ENCODE data around the gene KSR2.
"Not testable (repeated sequence)": the region's sequence is repeated elsewhere in the genome, so short reads cannot be mapped to it uniquely, and the experiment has no call there.

Gene KSR2

DNA sequence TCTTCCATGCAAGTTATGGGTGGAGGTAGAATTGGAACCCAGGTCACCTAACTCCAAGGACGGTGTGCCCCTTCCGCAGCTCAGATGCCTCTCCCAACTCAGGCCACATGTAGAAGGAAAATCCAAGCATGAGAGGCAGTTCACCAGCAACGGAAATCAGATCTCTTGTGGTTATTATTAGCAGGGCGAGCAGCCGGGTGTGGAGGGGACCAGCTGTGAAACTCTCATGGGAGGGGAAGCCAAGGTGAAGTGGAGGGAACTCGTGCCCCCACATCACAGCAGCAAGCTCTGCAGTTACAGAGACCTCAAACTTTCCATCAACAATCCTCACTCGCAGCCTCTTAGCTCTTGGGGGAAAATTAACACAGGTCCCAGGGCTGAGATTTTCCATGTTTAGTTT lies 79.7 kb downstream of the KSR2 start:
- no peak for DNase-seq

DNA sequence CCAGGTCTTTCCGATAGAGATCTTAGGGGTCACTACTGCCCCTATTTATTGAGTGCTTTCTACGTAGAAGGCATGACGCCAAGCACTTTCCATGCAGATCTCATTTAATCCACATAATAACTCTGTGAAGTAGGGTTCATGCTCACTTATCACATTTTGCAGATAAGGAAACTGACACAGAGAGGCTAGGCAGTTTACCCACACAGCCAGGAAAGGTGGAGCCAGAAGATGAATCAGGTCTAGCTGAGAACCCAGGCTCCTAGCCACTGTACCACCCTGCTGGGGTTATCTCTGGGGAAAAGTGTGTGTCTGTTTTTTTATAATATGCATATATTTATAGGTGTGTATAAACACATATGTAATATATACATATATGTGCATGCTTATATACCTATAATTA lies 83.6 kb downstream of the KSR2 start:
- DNase-seq: no peak

DNA sequence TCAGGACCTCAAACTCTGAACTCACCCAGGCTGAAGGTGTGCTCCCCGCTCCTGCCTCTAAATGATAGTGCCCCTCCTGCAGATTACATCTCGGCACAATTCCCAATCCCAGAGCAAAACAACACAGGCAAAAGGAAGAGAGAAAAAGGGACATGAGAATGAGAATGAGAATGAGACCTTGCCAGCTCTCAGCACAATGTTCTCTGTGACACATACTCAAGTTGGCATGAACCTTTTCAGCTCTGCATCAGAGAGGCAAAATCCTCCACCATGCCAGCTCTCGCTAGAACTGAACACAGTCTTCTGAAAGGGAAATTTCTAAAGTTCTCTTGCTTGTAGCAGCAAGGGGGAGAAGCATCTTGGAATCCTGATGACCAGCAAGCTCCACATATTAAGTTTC lies 84.6 kb downstream of the KSR2 start:
- no peak for DNase-seq

DNA sequence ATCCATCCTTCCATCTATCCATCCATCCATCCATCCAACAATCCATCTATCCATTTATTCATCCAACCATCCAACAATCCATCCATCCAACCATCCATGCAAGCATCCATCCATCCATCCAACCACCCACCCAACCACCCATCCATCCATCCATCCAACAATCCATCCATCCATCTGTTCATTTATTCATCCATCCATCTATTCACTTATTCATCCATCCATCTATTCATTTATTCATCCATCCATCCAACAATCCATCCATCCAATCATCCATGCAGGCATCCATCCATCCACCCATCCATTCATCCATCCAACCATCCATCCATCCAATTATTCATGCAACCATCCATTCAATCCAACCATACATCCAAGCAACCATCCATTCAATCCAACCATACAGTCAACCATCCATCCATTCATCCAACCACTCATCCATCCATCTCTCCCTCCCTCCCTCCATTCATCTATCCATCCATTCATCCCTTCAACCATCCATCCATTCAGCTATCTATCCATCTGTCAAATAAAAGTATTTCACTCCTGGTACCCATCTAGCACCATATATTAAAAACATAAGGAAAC lies 86.1 kb downstream of the KSR2 start:
- DNase-seq: no peak

DNA sequence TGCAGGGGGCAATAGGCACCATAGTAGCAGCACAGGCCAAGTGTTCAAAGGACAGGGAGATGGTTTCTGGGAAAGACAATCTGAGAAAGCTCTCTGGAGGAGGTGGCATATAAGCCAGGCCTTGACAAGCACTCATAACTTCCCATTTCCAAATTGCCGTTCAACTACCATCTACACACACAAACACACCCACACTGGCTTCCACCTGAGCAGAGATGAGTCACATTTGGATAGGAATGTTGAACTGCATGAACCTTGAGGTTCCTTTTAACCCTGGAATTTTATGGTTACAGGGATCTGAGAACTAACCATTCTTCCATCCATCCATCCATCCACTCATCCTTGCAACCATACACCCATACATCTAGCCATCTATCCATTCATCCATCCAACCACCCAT lies 86.6 kb downstream of the KSR2 start:
- no peak for DNase-seq

DNA sequence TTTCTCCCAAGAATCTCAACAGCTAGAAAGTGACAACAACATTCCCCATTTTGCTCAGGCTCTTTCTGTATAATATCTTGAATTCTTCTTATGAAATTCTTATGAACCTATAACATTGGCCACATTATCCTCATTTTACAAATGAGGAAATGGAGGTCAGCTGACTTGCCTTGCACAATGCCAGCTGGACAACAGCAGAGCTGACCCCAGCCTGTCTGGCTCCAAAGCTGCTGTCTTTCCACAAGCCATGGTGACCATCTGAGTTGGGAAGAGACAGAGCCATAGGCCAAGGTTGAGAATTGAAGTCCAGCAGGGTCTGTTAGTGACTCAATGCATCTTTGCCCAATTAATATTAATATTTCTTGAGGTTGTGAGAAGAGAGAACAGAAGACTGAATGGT lies 87.3 kb downstream of the KSR2 start:
- DNase-seq: no peak

DNA sequence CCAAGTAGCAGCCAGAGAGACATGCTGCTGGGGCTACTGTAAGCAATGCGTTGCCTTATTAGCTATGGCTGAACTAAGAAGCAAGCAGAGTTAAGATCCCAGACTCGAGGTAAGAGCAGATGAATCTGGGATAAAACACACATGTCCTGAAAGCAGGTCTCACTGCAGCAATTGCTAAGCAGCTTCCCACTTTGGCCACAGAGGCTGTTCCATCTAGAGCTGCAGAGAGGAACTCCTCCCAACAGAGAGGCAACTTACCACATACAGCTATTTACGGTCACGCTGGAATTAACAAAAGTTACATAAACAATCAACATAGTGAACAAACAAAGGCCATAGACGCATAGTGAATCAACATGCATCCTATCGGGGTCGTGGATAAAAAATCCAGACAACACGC lies 90.2 kb downstream of the KSR2 start:
- no peak for DNase-seq

DNA sequence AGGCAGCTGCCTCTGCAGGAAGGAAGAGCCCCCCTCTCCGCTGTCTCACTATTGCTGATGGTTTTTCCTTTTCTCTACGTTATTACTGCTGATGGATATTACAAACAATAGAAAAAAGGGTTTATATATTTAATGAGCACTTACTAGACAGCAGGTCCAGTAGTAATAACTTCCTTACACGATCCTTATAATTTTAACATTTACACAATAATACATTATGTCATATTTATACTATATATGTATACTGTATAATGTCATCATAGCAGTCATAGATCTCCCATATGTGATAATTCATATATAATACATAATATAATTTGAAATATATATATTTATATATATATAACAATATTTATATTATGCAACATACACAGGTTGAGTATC lies 92.4 kb downstream of the KSR2 start:
- no peak for DNase-seq

DNA sequence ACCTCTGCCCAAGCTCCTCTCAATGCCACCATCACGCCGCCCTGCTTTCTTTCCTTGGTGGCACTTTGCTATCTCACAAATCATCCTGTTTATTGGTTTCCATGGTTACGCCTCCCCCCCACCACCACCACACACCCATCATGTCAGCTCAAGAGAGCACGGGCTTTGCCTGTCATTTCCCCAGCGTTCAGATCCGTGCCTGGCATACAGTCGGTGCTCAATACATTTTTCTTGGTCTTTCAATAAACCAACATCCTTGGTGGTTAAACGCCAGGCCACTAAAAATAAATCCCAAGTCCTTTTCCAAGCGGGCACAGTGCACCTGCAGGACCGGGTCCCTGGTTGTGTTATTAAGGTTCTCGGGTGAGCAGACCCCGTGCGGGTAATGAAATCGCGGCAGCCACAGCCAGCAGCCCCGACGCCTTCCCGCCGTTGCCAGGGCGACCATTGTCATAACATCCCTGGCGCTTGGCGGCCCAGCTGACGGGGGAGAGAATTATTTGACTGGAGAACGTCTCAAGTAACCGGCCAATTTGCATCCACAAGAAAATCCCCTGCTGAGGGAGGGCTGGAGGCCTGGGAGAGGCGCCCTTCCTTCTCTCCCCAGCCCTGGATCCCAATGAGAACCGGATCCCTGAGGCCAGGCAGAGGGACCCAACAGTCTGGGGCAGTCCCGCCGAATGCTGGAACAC lies 92.9 kb downstream of the KSR2 start:
- DNase-seq: peak; percentile 30 to 43

DNA sequence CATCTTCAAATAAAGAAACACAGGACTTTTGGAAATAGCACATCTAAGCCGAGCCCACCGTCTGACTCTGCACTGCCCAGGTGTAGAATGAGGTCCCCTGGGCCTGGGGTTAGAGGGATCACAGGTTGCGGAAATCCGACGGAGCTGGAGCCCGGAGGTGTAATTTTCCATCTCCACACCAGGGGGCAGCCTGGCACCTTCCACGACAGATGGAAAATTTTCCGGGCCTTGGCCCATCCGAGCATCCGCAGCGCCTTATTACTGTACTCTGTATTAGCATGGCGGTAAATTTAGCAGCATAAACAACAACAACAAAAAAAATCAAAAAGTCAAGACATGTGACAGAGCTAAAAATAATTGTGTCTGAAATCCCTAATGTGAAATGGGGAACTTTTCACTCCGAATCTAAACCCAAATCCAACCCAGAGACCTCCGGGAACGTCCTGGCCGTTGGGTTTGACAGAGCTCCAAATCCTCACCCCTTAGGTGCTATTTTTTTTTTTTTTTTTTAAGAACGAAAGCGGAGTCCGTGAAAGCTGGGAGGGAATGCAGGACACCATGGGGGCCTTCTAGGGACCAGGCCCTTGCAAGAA lies 93.9 kb downstream of the KSR2 start:
- peak; percentile 79 to 84 for DNase-seq

DNA sequence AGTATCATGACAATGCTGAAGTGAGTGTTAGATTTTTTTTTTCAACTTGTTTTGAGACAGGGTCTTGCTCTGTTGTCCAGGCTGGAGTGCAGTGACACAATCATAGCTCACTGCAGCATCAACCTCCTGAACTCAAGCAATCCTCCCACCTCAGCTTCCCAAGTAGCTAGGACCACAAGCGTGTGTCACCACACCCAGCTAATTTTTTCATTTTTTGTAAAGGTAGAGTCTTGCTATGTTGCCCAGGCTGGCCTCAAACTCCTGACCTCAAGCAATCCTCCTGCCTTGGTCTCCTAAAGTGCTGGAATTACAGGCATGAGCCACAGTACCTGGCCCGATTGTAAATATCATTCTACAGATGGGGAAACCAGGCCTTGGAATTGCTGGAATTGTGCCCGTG lies 94.6 kb downstream of the KSR2 start:
- DNase-seq: not testable (repeated sequence)

DNA sequence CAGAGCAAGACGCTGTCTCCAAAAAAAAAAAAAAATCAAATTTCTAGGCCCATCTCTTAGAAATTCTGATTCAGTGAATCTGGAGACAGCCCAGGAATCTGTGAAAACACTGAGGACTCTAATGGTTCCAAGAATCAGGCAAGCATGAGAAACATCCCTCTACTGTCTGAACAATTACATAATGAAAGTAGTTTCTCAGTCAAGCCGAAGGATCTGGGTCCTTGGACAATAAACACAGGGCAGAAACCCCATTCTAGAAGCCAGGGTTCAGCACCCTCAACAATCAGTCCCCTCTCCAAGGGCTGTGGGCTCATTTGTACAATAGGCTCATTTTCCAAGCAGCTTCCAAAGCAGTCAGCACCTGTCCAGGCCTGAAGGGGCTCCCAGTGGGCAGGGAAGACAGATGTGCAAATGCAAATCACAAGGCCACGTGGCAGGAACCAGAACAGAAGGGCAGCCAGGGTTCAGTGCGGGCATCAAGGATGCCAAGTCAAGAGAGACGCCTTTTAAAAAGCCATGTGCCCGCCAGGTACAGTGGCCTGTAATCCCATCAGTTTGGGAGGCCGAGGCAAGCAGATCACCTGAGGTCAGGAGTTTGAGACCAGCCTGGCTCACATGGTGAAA lies 96.1 kb downstream of the KSR2 start:
- DNase-seq: no peak

DNA sequence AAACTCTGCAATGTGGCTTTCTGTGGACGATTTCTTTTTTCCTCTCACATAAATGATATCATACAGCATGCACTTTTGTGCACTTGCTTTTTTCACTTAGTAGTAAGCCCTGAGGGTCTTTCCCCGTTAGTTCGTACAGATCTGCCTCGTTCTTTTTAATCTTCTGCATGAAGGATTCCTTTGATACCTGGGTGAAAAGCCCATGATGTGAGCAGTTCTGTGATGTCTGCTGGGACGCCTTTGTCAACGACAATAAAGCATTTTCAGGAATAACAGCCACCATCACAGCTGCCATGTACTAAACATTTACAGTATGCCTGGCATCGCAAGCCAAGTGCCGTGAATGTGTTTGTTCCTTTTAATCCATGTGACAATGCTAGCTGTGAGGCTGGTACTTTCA lies 99.2 kb downstream of the KSR2 start:
- DNase-seq: no peak

DNA sequence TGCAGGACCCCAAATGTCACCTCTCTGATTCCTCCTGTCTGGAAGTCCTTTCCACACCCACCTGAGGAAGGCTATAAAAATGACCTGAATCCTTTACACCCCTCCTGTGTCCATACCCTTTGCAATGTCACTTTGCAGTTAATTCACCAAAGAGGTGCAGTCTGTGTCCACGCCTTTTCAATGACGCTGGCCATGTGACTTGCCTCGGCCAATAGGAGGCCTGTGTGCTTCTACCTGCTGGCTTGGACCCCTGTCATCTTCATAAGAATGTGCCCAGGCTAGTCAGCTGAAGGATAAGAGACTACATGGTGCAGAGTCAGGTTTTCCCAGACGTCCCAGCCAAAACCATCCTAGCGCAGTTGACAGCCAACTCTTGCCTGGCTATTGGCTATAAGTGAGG lies 101.4 kb downstream of the KSR2 start:
- no peak for DNase-seq

DNA sequence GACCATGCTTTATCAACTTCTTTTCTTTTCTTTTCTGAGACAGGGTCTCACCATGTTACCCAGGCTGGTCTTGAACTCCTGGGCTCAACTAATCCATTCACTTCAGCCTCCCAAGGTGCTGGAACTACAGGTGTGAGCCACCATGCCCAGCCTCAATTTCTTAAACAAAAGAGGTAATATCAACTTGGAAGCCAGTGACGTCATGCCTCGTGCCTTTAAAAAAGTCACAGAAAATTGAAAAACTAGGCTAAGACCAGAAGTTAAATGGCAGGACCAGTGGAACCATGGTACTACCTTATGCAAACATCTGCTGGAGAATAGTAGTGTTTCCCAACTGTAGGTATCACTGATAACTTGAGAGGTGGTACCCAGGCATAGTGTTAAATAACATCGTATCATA lies 103.3 kb downstream of the KSR2 start:
- no peak for DNase-seq

DNA sequence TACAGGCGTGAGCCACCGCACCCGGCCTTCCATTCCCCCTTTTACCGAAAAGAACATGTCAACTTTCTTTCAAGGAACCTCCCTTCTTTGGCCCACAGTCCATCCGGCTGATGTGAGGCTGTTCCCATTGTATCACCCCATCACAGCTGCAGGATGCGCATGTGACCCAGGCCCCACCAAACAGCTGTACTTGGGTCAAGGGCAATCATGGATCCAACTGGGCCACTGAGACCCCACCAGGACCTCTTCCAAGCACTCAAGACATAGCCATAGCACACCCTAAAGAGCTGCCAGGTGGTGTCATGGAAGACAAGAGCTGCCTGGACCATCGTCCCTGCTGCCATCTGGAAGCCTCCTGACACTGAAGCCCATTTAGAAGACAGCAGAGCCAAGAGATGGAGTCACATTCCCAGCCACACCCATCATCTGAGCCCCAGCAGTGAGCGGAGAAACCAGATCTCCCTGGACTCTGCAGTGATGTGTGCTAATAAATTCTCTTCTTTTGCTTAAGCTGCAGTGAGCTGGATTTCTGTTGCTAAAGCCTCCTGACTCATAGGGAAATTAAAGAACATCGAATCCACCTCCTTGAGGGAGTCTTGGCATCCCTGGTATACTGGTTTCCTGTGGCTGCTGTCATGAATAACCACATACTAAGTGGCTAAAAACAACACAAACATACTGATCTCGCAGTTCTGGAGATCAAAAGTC lies 105.6 kb downstream of the KSR2 start:
- no peak for DNase-seq

DNA sequence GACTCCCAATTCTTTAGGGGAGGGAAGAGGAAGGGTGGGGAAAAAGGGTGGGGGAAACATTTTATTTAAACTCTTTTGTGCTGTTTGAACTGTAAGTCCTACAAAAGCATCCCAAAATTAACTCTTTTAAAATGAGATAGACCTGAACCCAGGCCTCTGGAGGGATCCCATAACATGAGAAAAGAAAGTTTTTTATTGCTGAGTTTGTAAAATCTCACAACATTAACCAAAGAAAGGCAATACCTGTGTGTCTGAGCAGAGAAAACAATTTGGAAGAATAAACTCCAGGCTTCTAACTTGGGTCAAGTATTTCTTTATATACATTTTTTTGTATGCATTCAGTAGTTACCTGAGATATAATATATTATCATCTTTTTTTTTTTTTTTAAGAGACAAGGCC lies 107.1 kb downstream of the KSR2 start:
- DNase-seq: no peak

DNA sequence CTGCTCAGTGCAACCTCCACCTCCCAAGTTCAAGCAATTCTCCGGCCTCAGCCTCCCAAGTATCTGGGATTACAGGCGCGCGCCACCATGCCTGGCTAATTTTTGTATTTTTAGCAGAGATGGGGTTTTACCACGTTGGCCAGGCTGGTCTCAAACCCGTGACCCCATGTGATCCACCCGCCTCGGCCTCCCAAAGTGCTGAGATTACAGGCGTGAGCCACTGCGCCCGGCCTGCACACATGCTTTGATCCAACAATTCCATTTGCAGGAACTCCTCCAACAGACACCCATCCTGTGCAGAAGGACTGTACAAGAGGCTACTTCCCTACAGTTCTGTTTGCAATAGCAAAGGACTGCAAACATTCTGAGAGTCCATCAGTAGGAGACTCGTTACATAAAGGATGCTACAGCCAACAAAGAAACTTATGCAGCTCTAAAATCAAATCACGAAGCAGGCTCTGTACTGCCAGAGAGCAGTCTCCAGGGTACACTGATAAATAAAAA lies 108.0 kb downstream of the KSR2 start:
- DNase-seq: not testable (repeated sequence)

DNA sequence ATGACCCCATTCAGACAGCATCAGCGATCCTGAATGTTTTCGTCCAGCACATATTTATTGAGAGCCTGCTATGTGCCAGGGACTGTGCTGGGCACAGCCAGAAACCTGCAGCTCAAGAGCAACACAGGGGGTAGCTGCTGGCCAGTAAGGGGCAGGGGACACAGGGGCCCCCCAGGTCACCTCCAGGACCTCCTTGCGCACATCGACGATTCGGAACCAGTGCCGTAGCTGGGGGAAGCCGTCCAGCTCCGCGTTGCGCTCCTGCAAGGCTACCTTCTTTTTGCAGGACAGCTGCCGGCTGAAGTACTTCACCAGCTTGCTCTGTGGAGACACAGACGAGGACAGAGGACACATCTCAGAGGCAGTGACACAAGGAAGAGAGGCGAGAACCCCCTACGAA lies 108.7 kb downstream of the KSR2 start:
- DNase-seq: no peak

DNA sequence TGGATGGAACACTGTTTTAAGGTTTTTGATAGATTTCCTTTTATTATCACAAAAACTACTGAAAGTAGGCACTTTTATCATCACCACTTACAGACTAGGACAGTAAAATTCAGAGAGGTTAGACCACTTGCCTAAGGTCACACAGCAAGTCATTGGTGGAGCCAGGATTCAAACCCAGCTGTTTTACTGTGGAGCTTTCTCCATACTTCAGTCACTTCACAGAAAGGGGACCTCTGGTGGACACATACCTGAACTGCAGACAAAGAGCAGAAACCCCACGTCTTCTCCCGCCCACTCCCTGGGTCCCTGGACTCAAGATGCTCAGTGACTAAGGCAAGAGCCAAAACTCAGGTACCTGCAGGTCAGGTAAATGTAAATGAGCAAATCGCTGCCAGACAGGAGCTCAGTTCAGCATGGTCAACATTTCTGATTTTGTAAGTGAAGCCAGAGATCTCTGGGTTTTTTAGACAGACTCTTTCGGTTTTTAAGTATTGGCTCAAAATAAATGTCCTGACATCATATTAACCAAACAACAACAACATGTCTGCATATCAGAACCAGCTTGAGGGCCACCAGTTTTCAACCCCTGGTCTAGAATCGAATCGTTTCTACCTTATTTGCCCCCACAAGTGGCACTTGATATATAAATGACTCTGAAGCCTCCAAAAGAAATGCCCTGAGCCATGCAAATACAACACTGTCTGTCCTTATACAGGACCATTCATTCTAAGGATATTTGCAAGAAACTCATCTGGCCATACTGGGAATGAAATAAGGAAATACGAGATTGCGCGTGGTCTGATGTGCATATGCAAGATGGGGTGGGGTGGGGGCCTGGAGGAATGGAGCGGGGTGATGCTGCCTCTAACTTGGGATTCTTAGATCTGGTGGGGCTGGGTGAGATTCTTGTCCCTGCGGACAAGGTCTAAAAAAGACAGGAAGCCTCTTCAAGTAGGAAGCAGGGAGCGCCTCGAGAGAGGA lies 110.9 kb downstream of the KSR2 start:
- DNase-seq: peak; percentile 64 to 74

DNA sequence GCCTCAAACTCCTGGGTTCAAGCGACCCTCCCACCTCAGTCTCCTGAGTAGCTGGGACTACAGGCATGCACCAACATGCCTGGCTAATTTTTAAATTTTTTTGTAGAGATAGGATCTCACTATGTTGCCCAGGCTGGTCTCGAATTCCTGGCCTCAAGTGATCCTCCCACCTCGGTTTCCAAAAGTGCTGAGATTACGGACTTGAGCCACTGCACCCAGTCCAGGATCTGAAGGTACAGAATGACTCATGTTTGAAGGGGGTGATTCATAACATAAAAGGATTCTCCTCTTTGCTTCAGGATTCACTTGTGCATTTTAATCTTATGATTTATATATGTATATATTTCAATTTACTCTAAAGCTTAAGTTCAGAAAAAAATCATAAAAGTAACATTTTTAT lies 111.7 kb downstream of the KSR2 start:
- not testable (repeated sequence) for DNase-seq

DNA sequence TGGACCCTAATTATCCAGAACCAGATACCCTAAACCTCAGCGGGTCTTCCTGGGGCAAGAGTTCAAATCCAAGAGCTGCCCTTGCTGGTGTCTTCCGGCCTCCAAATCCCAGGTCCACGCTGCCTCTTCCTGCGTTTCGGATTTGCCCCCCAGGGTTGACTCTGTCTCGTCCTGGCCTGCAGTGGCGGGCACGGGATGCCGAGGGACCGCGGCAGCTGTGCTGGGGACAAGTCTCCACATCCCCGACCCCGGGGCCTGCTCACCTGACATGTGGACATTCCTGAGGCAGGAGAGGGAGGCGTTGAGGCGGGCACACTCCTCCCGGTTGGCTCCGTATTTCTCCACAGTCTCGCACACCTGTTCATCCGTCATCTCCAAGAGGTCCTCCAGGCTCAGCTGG lies 113.6 kb downstream of the KSR2 start:
- no peak for DNase-seq

All from activated CD4-positive, alpha-beta T cell treated with anti-CD3 and anti-CD28 coated beads, Interleukin-2, amount 50 U/mL, for 48 hours (primary cell).